ENCODE data around the gene OTULINL.
"Not testable (repeated sequence)": the region's sequence is repeated elsewhere in the genome, so short reads cannot be mapped to it uniquely, and the experiment has no call there.

GRCh38 chr5:14554288-14554687 lies 27.3 kb upstream of the OTULINL start:
- TF ChIP-seq TCF12 (IDR thresholded peaks at IDR 0.05; ENCODE audit: low read depth, low read length); CTCF (IDR thresholded peaks at IDR 0.05; ENCODE audit: control extremely low read depth in 1 of 3, insufficient read depth in 1 of 3, low read depth in 1 of 3, low read length in 3 of 3): not testable (repeated sequence)

Measured in H1 (cell line).